Loucy (cell line): ENCODE data around the gene NBPF1.
"Not testable (repeated sequence)": the region's sequence is repeated elsewhere in the genome, so short reads cannot be mapped to it uniquely, and the experiment has no call there.

Experiments used
- H2AFZ ChIP-seq: fragments of 200-600 bp; sonication (generic); 2 replicates; pipeline ENCODE4 v1.6.0; 2016; ENCODE audit warnings: antibody characterized with exemption, mild to moderate bottlenecking, low read length, moderate library complexity
- H3F3A ChIP-seq: fragments of 200-600 bp; 2 replicates; pipeline ENCODE4 v1.6.0; 2016; ENCODE audit warnings: antibody characterized with exemption, low read depth, mild to moderate bottlenecking
- H3K27me3 ChIP-seq: fragments of 200-600 bp; sonication (generic); 2 replicates; pipeline ENCODE4 v1.6.1; 2014; ENCODE audit warnings: low read length, mild to moderate bottlenecking; ENCODE audit not compliant: insufficient read depth, poor library complexity, severe bottlenecking
- H3K36me3 ChIP-seq: fragments of 200-600 bp; sonication (generic); 2 replicates; pipeline ENCODE4 v1.6.1; 2016; ENCODE audit warnings: low read length; ENCODE audit not compliant: insufficient read depth
- H3K4me1 ChIP-seq: fragments of 200-600 bp; sonication (generic); 2 replicates; pipeline ENCODE4 v1.5.1; 2014; ENCODE audit warnings: low read length, mild to moderate bottlenecking; ENCODE audit not compliant: insufficient read depth, poor library complexity, severe bottlenecking
- H3K4me2 ChIP-seq: fragments of 200-600 bp; sonication (generic); 2 replicates; pipeline ENCODE4 v1.6.0; 2014; ENCODE audit warnings: antibody characterized with exemption, low read length, low read depth, mild to moderate bottlenecking; ENCODE audit not compliant: poor library complexity, severe bottlenecking
- H3K4me3 ChIP-seq: fragments of 200-600 bp; sonication (generic); 2 replicates; pipeline ENCODE4 v1.5.1; 2014; ENCODE audit warnings: low read length, mild to moderate bottlenecking, mixed read lengths; ENCODE audit not compliant: poor library complexity, severe bottlenecking
- H3K79me2 ChIP-seq: fragments of 200-600 bp; sonication (generic); 2 replicates; pipeline ENCODE4 v1.6.1; 2014; ENCODE audit warnings: low read length; ENCODE audit not compliant: insufficient read depth
- H3K9ac ChIP-seq: fragments of 200-600 bp; sonication (generic); 2 replicates; pipeline ENCODE4 v1.6.0; 2014; ENCODE audit warnings: mild to moderate bottlenecking, low read depth, low read length, moderate library complexity; ENCODE audit not compliant: poor library complexity, severe bottlenecking
- H3K9me2 ChIP-seq: fragments of 200-600 bp; sonication (generic); replicated peaks from 2 replicates; pipeline ENCODE4 v1.6.1; 2016; ENCODE audit warnings: low read depth, low read length, mixed read lengths
- H3K9me3 ChIP-seq: fragments of 200-600 bp; sonication (generic); 2 replicates; pipeline ENCODE4 v1.6.1; 2014; ENCODE audit warnings: mild to moderate bottlenecking, antibody characterized with exemption, low read length, low read depth; ENCODE audit not compliant: insufficient read depth
- H4K20me1 ChIP-seq: fragments of 200-600 bp; sonication (generic); 2 replicates; pipeline ENCODE4 v1.6.0; 2014; ENCODE audit warnings: antibody characterized with exemption, low read length, mild to moderate bottlenecking; ENCODE audit not compliant: insufficient read depth, poor library complexity, severe bottlenecking
- CTCF ChIP-seq: fragments of 200-600 bp; sonication (generic); conservative IDR thresholded peaks from 2 replicates; pipeline ENCODE4 v1.5.1; 2014; ENCODE audit warnings: mild to moderate bottlenecking, antibody characterized with exemption, low read length
- EZH2phosphoT487 ChIP-seq: fragments of 200-600 bp; IDR thresholded peaks from 2 replicates; pipeline ENCODE4 v1.6.1; 2018; ENCODE audit warnings: antibody characterized with exemption, mild to moderate bottlenecking, moderate library complexity, borderline replicate concordance

The NBPF1 gene

GRCh38 chr1:16614361-16615252 is 1.2 kb upstream of the NBPF1 start:
- Histone ChIP-seq H3K4me3 (peak overlapping the region; percentile 75), H3K79me2 (peaks cover 14% of the 10 kb centered on the region), H3K36me3 (no peaks in the 10 kb centered on the region; the same call in 1 of the 2 replicates), H2AFZ (peak overlapping the region; percentile 91; the same call in 1 of the 2 replicates), H3K9ac (peak overlapping the region; percentile 65), H3K27me3 (no peaks in the 10 kb centered on the region), H3K9me3 (no peaks in the 10 kb centered on the region), H3F3A (no peaks in the 10 kb centered on the region), H3K4me2 (peak overlapping the region; percentile 77), H3K4me1 (peaks cover 22% of the 10 kb centered on the region), H3K9me2 (no peaks in the 10 kb centered on the region), H4K20me1 (peaks cover 15% of the 10 kb centered on the region)
- TF ChIP-seq EZH2phosphoT487 (no peak), CTCF (no peak)

GRCh38 chr1:16612332-16613172 is 812 bp downstream of the NBPF1 start:
- TF ChIP-seq EZH2phosphoT487 (no peak), CTCF (no peak)
- peaks cover 22% of the 10 kb centered on the region for H3K79me2 ChIP-seq

GRCh38 chr1:16611981-16612331 is 1.4 kb downstream of the NBPF1 start:
- not testable (repeated sequence) for H3K27me3 ChIP-seq, H2AFZ ChIP-seq, H3K9me3 ChIP-seq, H3K9me2 ChIP-seq, H3F3A ChIP-seq
- Histone ChIP-seq H4K20me1 (peaks cover 21% of the 10 kb centered on the region), H3K36me3 (peaks cover 15% of the 10 kb centered on the region; the same call in 1 of the 2 replicates), H3K79me2 (peaks cover 22% of the 10 kb centered on the region), H3K4me1 (peaks cover 33% of the 10 kb centered on the region), H3K4me2 (peak overlapping the region; percentile 77), H3K9ac (peak overlapping the region; percentile 65), H3K4me3 (peak overlapping the region; percentile 75)

More at GRCh38 chr1:16612332-16613172, 812 bp downstream of the NBPF1 start:
- Histone ChIP-seq H3K27me3 (no peaks in the 10 kb centered on the region), H3K4me3 (peak overlapping the region; percentile 75), H3K4me2 (peak overlapping the region; percentile 77), H3K4me1 (peaks cover 27% of the 10 kb centered on the region), H3K9me3 (no peaks in the 10 kb centered on the region), H4K20me1 (peaks cover 21% of the 10 kb centered on the region), H3K9me2 (no peaks in the 10 kb centered on the region), H3F3A (no peaks in the 10 kb centered on the region), H3K9ac (peak overlapping the region; percentile 65), H3K36me3 (peaks cover 10% of the 10 kb centered on the region; the same call in 1 of the 2 replicates), H2AFZ (peak overlapping the region; percentile 91)

- H3K4me3 ChIP-seq, H3K9ac ChIP-seq: not testable (repeated sequence)
Measured at GRCh38 chr1:16611164-16611563, 2.2 kb downstream of the NBPF1 start.

GRCh38 chr1:16610553-16610952 is 2.8 kb downstream of the NBPF1 start:
- not testable (repeated sequence) for H3K9me3 ChIP-seq, H3K4me3 ChIP-seq, H3K9ac ChIP-seq, H3K27me3 ChIP-seq, H2AFZ ChIP-seq, H3K9me2 ChIP-seq, H3F3A ChIP-seq, H3K4me2 ChIP-seq
- Histone ChIP-seq H3K36me3 (peaks cover 27% of the 10 kb centered on the region; the same call in 1 of the 2 replicates), H3K79me2 (peaks cover 22% of the 10 kb centered on the region), H3K4me1 (peaks cover 39% of the 10 kb centered on the region), H4K20me1 (peaks cover 21% of the 10 kb centered on the region)

More at GRCh38 chr1:16611164-16611563, 2.2 kb downstream of the NBPF1 start:
- peaks cover 23% of the 10 kb centered on the region; the same call in 1 of the 2 replicates for H3K36me3 ChIP-seq
- H3K9me3 ChIP-seq, H3K27me3 ChIP-seq, H3F3A ChIP-seq, H3K9me2 ChIP-seq, H2AFZ ChIP-seq: not testable (repeated sequence)
- H3K79me2 ChIP-seq = peaks cover 22% of the 10 kb centered on the region
- peaks cover 38% of the 10 kb centered on the region for H3K4me1 ChIP-seq
- peak overlapping the region; percentile 77 for H3K4me2 ChIP-seq
- peaks cover 21% of the 10 kb centered on the region for H4K20me1 ChIP-seq
